CD4-positive, alpha-beta T cell treated with Interleukin-17A for 4 hours (primary cell): ENCODE data around the gene CSTPP1.

Experiments
- DNase-seq: peaks from one replicate; pipeline ENCODE4 v3.0.0-alpha.2; 2020; ENCODE audit warnings: mixed read lengths

Gene CSTPP1

GRCh38 chr11:46999217-46999616, 62.7 kb downstream of the CSTPP1 start:
- no peak for DNase-seq

DNA sequence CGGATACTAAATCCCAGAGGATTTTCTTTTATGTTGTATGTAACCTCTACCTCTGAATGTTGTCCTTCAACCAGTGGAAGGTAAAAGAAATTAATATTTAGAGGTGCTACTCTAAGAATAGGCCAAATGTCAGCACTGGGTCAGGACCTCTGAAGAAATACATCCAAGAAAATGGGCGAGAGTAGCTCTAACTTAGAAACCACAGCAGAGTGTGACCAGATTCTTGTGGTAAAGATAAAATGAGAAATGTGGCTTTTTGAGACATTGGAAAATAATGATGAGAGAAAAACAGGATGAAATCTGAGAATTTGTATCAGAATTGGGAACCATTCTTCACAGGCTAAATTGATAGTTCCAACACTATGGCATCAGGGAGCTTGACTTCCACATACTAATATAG, 63.5 kb downstream of the CSTPP1 start:
- no peak for DNase-seq

DNA sequence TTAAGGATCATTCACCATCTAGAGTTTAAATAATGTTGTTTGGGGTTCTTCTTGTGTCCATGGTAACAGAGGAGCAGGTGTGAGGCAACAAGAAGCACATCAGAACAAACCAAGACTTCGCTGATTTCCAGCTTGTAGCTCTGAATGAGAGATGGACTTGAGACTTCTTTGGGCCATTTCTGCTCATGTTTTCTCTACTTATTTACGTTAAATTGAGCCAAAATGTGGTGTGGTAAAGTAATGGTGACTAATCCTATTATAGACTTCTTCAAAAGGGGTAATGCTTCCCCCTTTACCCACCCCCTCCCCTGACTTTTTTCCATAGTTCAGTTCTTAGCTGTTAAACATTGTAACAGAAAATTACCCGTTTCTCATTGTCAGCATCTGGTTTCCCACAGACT, 65.2 kb downstream of the CSTPP1 start:
- DNase-seq, result no peak

DNA sequence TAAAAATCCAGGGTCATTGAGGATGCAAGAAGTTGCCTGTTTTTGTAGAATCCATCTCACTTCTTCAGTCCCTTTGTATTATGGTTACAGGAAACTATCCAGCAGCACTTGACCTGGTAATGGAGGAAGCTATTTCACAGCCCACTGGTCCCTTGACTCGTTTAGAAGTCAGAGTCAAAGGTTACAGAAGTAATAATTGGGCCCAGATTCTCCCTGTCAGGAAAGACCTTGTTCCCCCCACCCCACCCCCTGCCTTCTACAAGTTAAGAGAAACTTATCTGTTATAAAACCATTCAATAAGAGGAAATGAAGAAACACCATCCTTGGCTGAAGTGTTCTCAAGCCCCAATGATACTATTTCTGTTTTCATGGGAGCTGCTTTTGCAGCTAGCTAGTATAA, 65.8 kb downstream of the CSTPP1 start:
- DNase-seq, result no peak

DNA sequence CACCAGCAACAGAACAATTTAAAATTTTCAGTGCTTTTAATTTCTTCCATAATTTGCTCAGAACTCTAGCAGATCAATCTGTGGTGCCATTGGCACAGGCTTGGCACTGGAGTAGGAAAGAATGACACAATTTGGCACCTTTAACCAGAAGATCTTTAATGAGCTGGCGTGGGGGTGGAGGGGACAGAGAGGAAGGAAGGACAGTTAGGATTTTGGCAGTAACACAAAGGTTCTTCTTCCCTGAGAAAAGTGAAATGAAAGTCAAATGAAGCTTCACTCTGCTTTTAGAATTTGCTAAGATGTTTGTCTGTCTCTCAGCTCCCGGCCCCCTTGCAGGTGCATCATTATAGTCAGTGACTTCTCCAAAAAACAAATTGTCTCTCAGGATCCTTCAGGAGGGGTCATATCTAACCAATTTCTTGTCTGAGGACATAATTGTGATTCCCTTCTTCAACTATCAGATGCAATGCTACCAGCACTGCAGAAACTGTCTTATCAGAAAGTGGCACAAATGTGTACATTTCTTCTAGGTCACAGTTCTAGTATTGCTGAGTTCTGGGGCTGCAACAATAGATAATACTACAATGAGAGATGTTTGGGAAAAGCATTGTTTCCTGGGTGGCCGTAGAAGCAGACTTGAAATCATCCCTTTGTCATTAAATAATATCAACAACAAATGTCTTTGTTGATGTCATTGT, 66.8 kb downstream of the CSTPP1 start:
- no peak for DNase-seq

- no peak for DNase-seq
These were observed 68.1 kb downstream of the CSTPP1 start for GRCh38 chr11:47004595-47005033.

DNA sequence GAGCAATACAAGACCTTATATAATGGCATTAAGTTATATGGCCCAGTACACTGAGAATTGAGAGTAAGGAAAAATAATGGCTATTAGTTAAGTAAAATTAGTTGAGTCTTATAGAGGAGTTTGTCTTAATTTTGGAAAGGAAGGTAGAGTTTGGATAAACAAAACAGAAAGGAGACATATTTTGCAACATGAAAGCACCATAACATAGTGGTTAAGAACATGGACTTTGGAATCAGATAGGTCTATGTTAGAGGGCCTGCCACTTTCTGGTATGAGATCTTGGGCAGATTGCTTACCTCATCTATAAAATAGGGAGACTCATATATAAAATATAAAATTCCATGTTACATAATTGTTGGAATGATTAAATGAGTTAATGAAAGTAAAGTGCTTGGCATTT, 68.9 kb downstream of the CSTPP1 start:
- no peak for DNase-seq

GRCh38 chr11:47007579-47007978, 71.0 kb downstream of the CSTPP1 start:
- no peak for DNase-seq

DNA sequence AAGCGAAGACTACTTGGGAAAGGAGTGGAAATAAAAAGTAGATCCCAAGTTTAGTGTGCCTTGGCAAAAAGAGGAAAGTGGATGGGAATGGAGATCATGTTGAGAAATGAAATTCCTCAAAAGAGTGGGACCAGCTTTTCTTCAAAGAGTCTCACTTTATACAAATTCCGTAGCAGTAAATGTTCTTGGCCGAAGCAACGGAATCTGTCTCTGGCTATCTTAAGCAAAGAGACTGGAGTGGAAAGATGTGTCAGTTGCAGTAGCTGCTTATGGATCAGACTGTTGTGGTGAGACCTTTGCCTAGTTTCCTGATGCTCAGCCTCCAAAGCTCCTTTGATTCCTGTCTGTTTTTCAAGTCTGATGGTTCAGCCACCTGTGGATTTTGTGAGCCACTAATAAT, 73.6 kb downstream of the CSTPP1 start:
- no peak for DNase-seq

GRCh38 chr11:47014097-47014496, 77.5 kb downstream of the CSTPP1 start:
- DNase-seq, result no peak

DNA sequence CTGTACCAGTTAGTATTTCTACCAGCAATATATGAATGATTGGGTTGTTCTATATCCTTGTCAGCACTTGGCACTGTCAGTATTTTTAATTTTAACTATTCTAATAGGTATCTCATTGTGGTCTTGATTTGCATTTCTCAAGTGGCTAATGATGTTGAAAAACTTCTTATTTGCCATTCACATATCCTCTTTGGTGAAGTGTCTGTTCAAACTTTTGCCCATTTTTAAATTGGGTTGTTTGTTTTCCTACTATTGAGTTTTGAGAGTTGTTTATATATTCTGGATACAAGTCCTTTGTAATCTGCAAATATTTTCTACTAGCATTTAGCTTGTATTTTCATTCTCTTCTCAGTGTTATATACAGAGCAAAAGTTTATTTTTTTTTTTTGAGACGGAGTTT, 82.1 kb downstream of the CSTPP1 start:
- no peak for DNase-seq

GRCh38 chr11:47020793-47021526, 84.4 kb downstream of the CSTPP1 start:
- DNase-seq, result no peak

- no peak for DNase-seq
These were observed 84.9 kb downstream of the CSTPP1 start for GRCh38 chr11:47021527-47021818.

- DNase-seq, result no peak
These were observed 85.4 kb downstream of the CSTPP1 start for GRCh38 chr11:47021965-47022364.

DNA sequence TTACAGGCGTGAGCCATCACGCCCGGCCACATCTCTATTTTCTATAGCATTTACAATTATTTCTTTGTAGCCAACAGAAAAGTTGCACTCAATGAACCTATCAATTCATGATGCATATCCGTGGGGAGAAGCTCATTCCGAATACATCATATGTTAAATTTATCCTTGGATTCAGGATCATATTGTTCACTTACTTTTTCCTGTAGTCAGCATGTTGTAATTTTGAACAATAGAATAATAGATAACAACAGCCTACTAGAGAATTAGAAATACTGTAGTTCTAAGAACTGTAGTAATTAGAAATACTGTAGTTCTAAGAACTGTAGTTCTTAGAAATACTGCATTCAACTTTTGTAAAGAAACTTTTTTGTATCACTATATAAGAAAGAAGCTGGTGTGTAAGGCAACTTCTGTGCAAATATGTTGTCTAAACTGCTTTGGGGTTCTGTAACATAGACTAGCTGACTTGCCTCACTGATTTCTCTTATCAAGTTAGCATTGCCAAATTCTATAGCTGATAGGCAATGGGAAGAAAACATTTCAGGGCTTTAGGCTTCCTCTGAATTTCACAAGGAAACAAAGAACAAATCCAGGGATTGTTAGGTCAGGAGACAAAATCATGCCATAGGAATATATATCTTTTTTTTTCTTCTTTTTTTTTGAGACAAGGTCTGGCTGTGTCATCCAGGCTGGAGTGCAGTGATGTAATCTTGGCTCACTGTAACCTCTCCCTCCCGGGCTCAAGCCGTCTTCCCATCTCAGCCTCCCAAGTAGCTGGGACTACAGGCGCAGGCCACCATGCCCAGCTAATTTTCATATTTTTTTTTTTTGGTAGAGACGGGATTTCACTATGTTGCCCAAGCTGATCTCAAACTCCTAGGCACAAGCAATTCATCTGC, 91.9 kb downstream of the CSTPP1 start:
- no peak for DNase-seq

GRCh38 chr11:47033439-47033838, 96.9 kb downstream of the CSTPP1 start:
- no peak for DNase-seq

GRCh38 chr11:47034091-47034490, 97.5 kb downstream of the CSTPP1 start:
- DNase-seq, result no peak

DNA sequence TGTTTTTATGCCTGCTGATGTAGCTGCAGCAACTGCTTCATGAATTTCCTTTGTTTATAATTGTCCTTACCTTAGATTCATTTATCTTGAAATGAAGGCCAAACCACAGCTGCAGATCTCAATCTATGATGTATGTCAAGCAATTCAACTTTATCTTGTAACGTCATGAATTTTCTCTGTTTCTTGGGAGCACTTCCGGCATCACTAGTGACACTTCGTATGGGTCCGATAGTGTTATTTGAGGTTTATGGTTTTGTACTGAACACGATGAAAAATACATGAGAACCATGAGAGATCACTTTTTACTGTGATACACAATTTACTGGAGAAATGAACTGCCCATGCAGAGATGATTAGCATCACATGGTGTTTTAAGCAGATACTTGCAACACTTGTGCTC, 98.5 kb downstream of the CSTPP1 start:
- DNase-seq, result no peak

DNA sequence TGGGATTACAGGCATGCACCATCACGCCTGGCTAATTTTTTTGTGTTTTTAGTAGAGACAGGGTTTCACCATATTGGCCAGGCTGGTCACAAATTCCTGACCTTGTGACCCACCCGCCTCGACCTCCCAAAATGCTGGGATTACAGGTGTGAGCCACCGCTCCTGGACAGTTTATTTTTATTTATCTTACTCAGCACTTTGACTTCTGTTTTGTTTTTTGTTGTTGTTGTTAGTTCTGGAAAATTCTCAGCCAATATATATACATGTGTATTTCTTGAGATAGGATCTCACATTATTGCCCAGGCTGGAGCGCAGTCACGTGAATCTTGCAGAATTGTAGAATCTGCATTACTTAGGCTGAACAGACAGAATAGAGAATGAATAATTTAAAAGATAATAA, 107.6 kb downstream of the CSTPP1 start:
- no peak for DNase-seq

GRCh38 chr11:47047972-47048371, 111.4 kb downstream of the CSTPP1 start:
- DNase-seq, result no peak

DNA sequence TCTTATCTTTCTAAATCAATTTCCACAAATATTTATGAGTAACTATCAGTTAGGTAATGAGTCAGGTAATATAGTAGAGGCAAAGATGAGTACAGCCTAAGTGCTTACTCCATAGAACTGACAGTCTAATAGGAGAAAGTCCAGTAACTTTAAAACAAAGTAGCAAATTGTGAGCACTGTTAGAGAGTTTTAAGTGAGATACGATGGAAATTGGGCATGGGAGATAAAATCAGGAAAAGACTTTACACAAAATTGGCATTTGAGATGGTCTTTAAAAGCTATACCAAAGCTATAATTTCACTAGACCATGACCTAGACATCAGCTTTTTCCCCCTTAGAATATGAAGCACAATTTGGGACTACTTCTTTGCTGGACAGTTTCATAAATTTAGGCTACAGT, 113.7 kb downstream of the CSTPP1 start:
- DNase-seq, result no peak

- DNase-seq, result no peak
These were observed 114.7 kb downstream of the CSTPP1 start for GRCh38 chr11:47051217-47051616.

- no peak for DNase-seq
These were observed 115.6 kb downstream of the CSTPP1 start for GRCh38 chr11:47052165-47052564.

- DNase-seq, result no peak
These were observed 116.0 kb downstream of the CSTPP1 start for GRCh38 chr11:47052576-47052975.
